Testis (tissue), 2 donors: Measurements from ENCODE around the gene CCNY.

Experiments used
- POLR2A ChIP-seq: fragments of 450-650 bp; IDR thresholded peaks from one replicate; pipeline ENCODE4 v1.6.1; 2017; ENCODE audit warnings: antibody characterized with exemption, mild to moderate bottlenecking, moderate library complexity
- TF ChIP-seq, protein P1 (sequence below), 3 experiments: fragments of 450-650 bp in 2 of 3; fragments of 200-600 bp in 1 of 3; sonication (generic) in 1 of 3; IDR thresholded peaks; one replicate each; pipeline ENCODE4 v1.5.1; 2016 to 2019; ENCODE audit warnings: antibody characterized with exemption in 3 of 3, mild to moderate bottlenecking in 2 of 3, moderate library complexity in 1 of 3

DNA sequence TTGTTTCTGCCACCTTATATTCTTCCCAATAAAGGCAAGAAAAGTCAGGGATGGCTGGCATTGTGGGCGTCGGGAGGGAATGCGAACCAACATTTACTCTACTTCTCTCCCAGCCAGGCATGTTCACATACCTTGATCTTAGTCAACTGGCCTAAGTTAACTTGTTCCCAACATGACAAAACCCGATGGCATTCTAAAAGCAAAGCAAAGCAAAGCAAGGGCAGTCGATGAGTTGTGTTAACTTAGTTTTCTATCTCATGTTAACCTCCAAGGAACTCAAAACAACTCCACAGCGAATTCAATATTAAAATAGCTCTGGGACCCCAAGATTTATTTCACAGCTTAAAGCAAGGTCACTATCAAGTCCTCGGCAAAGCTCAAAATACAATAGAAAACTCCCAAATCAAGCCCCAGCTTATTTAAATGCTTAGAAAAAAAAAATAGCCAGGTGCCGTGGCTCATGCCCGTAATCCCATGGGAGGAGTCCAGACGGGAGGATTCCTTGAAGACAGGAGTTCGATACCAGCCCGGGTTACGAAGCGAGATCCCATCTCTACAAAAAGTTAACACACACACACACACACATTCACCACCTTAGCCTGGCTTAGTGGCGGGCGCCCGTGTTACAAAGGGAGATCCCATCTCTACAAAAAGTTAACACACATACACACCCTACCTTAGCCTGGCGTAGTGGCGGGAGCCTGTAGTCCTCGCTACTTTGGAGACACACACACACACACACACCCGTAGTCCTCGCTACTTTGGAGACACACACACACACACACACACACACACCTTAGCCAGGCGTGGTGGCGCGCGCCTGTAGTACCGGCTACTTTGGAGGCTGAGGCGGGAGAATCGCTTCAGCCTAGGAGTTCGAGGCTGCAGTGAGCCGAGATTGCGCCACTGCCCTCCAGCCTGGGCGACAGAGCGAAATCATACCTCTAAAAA, 901 bp upstream of the CCNY start:
- TF ChIP-seq POLR2A: no peak
- TF ChIP-seq, protein P1, sequence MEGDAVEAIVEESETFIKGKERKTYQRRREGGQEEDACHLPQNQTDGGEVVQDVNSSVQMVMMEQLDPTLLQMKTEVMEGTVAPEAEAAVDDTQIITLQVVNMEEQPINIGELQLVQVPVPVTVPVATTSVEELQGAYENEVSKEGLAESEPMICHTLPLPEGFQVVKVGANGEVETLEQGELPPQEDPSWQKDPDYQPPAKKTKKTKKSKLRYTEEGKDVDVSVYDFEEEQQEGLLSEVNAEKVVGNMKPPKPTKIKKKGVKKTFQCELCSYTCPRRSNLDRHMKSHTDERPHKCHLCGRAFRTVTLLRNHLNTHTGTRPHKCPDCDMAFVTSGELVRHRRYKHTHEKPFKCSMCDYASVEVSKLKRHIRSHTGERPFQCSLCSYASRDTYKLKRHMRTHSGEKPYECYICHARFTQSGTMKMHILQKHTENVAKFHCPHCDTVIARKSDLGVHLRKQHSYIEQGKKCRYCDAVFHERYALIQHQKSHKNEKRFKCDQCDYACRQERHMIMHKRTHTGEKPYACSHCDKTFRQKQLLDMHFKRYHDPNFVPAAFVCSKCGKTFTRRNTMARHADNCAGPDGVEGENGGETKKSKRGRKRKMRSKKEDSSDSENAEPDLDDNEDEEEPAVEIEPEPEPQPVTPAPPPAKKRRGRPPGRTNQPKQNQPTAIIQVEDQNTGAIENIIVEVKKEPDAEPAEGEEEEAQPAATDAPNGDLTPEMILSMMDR (IDR thresholded peaks at IDR 0.05): no peak
